AG10803 (cell line): ENCODE data around the gene SPON1.

Source experiments
- DNase-seq: peaks from one replicate; pipeline ENCODE4 v3.0.0; 2010; ENCODE audit warnings: low read depth
- H3K4me3 ChIP-seq: 2 replicates; pipeline ENCODE4 v1.5.1; 2011; ENCODE audit warnings: mild to moderate bottlenecking, low read length, control low read depth
- TF ChIP-seq, protein P1 (sequence below): conservative IDR thresholded peaks from 2 replicates; pipeline ENCODE4 v1.5.1; 2011; ENCODE audit warnings: mild to moderate bottlenecking, low read length, control low read depth, inconsistent platforms

SPON1 gene

GRCh38 chr11:14315130-14315529 is 352.6 kb downstream of the SPON1 start:
- TF ChIP-seq, protein P1, sequence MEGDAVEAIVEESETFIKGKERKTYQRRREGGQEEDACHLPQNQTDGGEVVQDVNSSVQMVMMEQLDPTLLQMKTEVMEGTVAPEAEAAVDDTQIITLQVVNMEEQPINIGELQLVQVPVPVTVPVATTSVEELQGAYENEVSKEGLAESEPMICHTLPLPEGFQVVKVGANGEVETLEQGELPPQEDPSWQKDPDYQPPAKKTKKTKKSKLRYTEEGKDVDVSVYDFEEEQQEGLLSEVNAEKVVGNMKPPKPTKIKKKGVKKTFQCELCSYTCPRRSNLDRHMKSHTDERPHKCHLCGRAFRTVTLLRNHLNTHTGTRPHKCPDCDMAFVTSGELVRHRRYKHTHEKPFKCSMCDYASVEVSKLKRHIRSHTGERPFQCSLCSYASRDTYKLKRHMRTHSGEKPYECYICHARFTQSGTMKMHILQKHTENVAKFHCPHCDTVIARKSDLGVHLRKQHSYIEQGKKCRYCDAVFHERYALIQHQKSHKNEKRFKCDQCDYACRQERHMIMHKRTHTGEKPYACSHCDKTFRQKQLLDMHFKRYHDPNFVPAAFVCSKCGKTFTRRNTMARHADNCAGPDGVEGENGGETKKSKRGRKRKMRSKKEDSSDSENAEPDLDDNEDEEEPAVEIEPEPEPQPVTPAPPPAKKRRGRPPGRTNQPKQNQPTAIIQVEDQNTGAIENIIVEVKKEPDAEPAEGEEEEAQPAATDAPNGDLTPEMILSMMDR, result no peak
- H3K4me3 ChIP-seq, result no peak overlapping the region
- DNase-seq, result no peak
